Fibroblast of lung (primary cell): Measurements from ENCODE around the gene EML3.

Experiments
- CTCF ChIP-seq, 2 donors: IDR thresholded peaks in 1 of 2; conservative IDR thresholded peaks in 1 of 2; 1 replicate in 1 of 2; 2 replicates in 1 of 2; pipeline ENCODE4 v1.5.1; 2011 to 2012; ENCODE audit warnings: low read length in 2 of 2, control low read depth in 1 of 2, inconsistent platforms in 1 of 2, low read depth in 1 of 2, mild to moderate bottlenecking in 1 of 2
- EZH2 ChIP-seq: IDR thresholded peaks from 2 replicates; pipeline ENCODE4 v1.5.1; 2012; ENCODE audit warnings: low read length, control low read depth, mild to moderate bottlenecking; ENCODE audit errors: missing control alignments

- TF ChIP-seq EZH2, result no peak
- TF ChIP-seq CTCF (conservative IDR thresholded peaks at IDR 0.05 in 1 of 2, IDR thresholded peaks at IDR 0.05 in 1 of 2; ENCODE audit: low read depth in 1 of 2, low read length in 2 of 2), result no peak
These were observed 1.5 kb downstream of the EML3 start for GRCh38 chr11:62610814-62611704.
